IPS-NIHi7 (cell line): ENCODE results near the gene HLA-DOA.
A peak's percentile ranks its signal among the peaks of the same experiment; 100 is the strongest.

ENCODE experiments used
- DNase-seq: peaks from one replicate; pipeline ENCODE4 v3.0.0; 2012; ENCODE audit warnings: mixed read lengths; ENCODE audit errors: extremely low spot score

The HLA-DOA gene

GRCh38 chr6:32963866-32964265, 45.5 kb downstream of the HLA-DOA start:
- DNase-seq: no peak

DNA sequence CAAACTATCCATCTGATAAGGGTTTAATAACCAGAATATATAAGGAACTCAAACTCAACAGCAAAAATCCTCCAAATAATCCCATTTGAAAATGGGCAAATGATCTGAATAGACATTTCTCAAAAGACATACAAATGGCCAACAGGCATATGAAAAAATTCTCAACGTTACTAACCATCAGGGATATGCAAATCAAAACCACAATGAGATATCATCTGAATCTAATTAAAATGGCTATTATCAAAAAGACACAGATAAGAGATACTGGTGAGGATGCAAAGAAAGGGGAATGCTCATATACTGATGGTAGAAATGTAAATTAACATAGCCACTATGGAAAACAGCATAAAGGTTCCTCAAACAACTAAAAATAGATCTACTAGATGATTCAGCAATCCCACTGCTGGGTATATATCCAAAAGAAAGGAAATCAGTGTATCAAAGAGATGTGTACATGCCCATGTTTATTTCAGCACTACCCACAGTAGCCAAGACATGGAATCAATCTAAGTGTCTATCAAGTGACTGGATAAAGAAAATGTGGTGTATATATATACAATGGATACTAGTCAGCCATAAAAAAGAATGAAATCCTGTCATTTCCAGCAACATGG, 47.1 kb downstream of the HLA-DOA start:
- no peak for DNase-seq

DNA sequence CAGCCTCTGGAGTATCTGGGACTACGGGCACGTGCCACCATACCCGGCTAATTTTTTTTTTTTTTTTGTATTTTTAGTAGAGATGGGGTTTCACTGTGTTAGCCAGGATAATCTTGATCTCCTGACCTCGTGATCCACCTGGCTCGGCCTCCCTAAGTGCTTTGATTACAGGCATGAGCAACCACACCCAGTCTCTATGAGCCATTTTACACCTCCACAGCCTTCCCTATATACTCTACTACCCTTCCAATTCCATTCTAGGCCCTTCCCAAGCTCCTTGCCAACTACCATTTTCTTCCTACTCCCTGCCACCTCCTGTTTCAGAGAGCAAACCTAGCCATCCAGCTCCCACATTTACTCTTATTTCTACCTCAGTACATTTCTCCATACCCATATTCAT, 48.8 kb downstream of the HLA-DOA start:
- DNase-seq: no peak

DNA sequence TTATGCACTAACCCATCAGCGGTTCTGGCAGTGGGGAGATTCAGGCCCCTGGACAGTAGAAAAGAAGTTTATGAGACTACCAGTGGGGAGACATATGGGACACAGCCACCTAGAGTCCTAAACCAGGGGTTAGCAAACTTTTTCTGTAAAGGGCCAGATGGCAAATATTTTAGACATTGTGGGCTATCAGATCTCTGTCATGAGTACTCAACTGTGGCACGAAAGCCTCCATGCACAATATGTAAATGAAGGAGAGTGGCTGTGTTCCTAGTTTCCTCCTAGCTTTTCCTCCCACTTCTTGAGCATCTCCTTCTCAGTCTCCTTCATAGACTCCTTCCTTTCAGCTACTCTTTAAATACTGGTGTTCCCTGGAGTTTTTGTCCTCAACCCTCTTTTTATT, 53.2 kb downstream of the HLA-DOA start:
- no peak for DNase-seq

- peak; percentile 66 for DNase-seq
Measured at GRCh38 chr6:32954986-32955802, 54.2 kb downstream of the HLA-DOA start.

DNA sequence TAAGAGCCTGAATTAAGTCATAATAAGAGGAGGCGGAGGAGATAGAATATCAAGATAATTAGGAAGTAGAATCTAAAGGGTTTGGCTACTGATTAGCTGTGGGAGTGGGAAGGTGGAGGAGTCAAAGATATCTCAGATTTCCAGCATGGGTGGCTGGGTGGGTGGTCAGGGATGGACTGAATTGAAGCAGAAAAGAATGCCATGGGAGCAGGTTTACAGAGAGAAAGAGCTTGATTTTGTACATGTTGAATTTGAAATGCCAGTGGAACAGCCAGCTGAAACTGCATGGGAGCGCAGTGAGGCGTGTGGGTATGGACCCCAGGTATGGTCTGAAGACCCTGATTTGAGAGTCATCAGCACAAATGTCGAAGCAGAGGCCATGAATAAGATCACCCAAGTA, 55.1 kb downstream of the HLA-DOA start:
- DNase-seq: no peak
